ENCODE results near the gene CARS1. TPM values are rescaled to one million over a fixed set of nuclear protein-coding genes. Genes with fewer than 3 reads are reported as not detected.

CARS1 gene
- total and polyA plus RNA-seq, 2 of the 8 experiments (the other 6 are each of a cell fraction or from before 2014, with no cell fraction given): 44.1 to 100 TPM

GRCh38 chr11:3092603-3093141 is 35.4 kb upstream of the CARS1 start (continued):
- no peak for TF ChIP-seq HDAC6 (IDR thresholded peaks at IDR 0.05; ENCODE audit: low read depth, low read length)
